Skeletal muscle tissue (tissue), 4 donors: Measurements from ENCODE around the gene CLEC20A. TPM values are rescaled to one million over a fixed set of nuclear protein-coding genes. Genes with fewer than 3 reads are reported as not detected.

Experiments
- H3K27ac ChIP-seq: one replicate; pipeline ENCODE4 v1.7.0; 2013; ENCODE audit warnings: mild to moderate bottlenecking, low read depth, low read length, inconsistent platforms
- H3K27me3 ChIP-seq, 3 donors: one replicate each; pipeline ENCODE4 v1.7.0; 2013; ENCODE audit warnings: low read length in 3 of 3; ENCODE audit not compliant: control insufficient read depth in 3 of 3, insufficient read depth in 3 of 3
- H3K36me3 ChIP-seq, 3 donors: one replicate each; pipeline ENCODE4 v1.7.0; 2013; ENCODE audit warnings: low read length in 3 of 3; ENCODE audit not compliant: control insufficient read depth in 3 of 3, insufficient read depth in 3 of 3
- H3K4me1 ChIP-seq, 3 donors: one replicate each; pipeline ENCODE4 v1.7.0; 2013; ENCODE audit warnings: low read length in 3 of 3, mild to moderate bottlenecking in 3 of 3; ENCODE audit not compliant: control insufficient read depth in 3 of 3, insufficient read depth in 3 of 3
- H3K4me3 ChIP-seq, 3 donors: one replicate each; pipeline ENCODE4 v1.7.0; 2013; ENCODE audit warnings: low read length in 3 of 3
- H3K9ac ChIP-seq, 3 donors: one replicate each; pipeline ENCODE4 v1.7.0; 2013; ENCODE audit warnings: low read length in 3 of 3, mild to moderate bottlenecking in 3 of 3, moderate library complexity in 2 of 3, low read depth in 1 of 3
- H3K9me3 ChIP-seq, 3 donors: one replicate each; pipeline ENCODE4 v1.7.0; 2013; ENCODE audit warnings: low read length in 3 of 3; ENCODE audit not compliant: control insufficient read depth in 3 of 3
- total RNA-seq: library from RNA; depleted of rRNA; stranded (reverse); fragments of >200 nt; gene quantifications from one replicate; pipeline ENCODE4 v1.2.3, GENCODE V29; 2014
- donor health status: Osteomylitis.

Gene CLEC20A
- total RNA-seq, 1 donor from 2014 or later = not detected

- Histone ChIP-seq H3K27me3 (peaks cover 0 to 2% (median 0%) of the 10 kb centered on the region in 3 donors), H3K4me1 (peaks cover 3 to 9% (median 5%) of the 10 kb centered on the region in 3 donors), H3K27ac (no peak overlapping the region), H3K4me3 (no peak overlapping the region), H3K9me3 (no peaks in the 10 kb centered on the region), H3K9ac (no peak overlapping the region), H3K36me3 (no peaks in the 10 kb centered on the region)
Measured at GRCh38 chr1:178530037-178530402, 33.3 kb upstream of the CLEC20A start.

GRCh38 chr1:178529364-178530036 lies 32.7 kb upstream of the CLEC20A start:
- H3K9me3 ChIP-seq = no peaks in the 10 kb centered on the region
- peaks cover 3 to 9% (median 5%) of the 10 kb centered on the region in 3 donors for H3K4me1 ChIP-seq
- no peak overlapping the region for H3K9ac ChIP-seq
- peaks cover 0 to 2% (median 0%) of the 10 kb centered on the region in 3 donors for H3K27me3 ChIP-seq
- H3K27ac ChIP-seq = no peak overlapping the region
- no peak overlapping the region for H3K4me3 ChIP-seq
- no peaks in the 10 kb centered on the region for H3K36me3 ChIP-seq

GRCh38 chr1:178528953-178529335 lies 32.2 kb upstream of the CLEC20A start:
- Histone ChIP-seq H3K9me3 (no peaks in the 10 kb centered on the region), H3K4me1 (peaks cover 3 to 9% (median 5%) of the 10 kb centered on the region in 3 donors), H3K4me3 (no peak overlapping the region), H3K27ac (no peak overlapping the region), H3K36me3 (no peaks in the 10 kb centered on the region), H3K27me3 (peaks cover 0 to 2% (median 0%) of the 10 kb centered on the region in 3 donors), H3K9ac (no peak overlapping the region)

GRCh38 chr1:178528228-178528952 lies 31.6 kb upstream of the CLEC20A start:
- Histone ChIP-seq H3K27me3 (peaks cover 0 to 2% (median 0%) of the 10 kb centered on the region in 3 donors), H3K27ac (no peak overlapping the region), H3K4me3 (no peak overlapping the region), H3K9me3 (no peaks in the 10 kb centered on the region), H3K9ac (no peak overlapping the region), H3K36me3 (no peaks in the 10 kb centered on the region), H3K4me1 (peaks cover 3 to 9% (median 5%) of the 10 kb centered on the region in 3 donors)

GRCh38 chr1:178527117-178527516 lies 30.4 kb upstream of the CLEC20A start:
- H3K27me3 ChIP-seq = peaks cover 0 to 2% (median 0%) of the 10 kb centered on the region in 3 donors
- H3K9ac ChIP-seq = no peak overlapping the region
- H3K9me3 ChIP-seq = no peaks in the 10 kb centered on the region
- no peak overlapping the region for H3K27ac ChIP-seq
- no peak overlapping the region for H3K4me3 ChIP-seq
- peaks cover 3 to 9% (median 4%) of the 10 kb centered on the region in 3 donors for H3K4me1 ChIP-seq
- H3K36me3 ChIP-seq = no peaks in the 10 kb centered on the region

- Histone ChIP-seq H3K36me3 (no peaks in the 10 kb centered on the region), H3K9ac (no peak overlapping the region), H3K27ac (no peak overlapping the region), H3K4me1 (no peaks in the 10 kb centered on the region), H3K9me3 (no peaks in the 10 kb centered on the region), H3K4me3 (no peak overlapping the region), H3K27me3 (no peaks in the 10 kb centered on the region)
Measured at GRCh38 chr1:178521241-178521640, 24.5 kb upstream of the CLEC20A start.

- no peaks in the 10 kb centered on the region for H3K36me3 ChIP-seq
- H3K4me3 ChIP-seq = no peak overlapping the region
- H3K27ac ChIP-seq = no peak overlapping the region
- H3K9ac ChIP-seq = no peak overlapping the region
- no peaks in the 10 kb centered on the region for H3K9me3 ChIP-seq
- H3K4me1 ChIP-seq = no peaks in the 10 kb centered on the region
- no peaks in the 10 kb centered on the region for H3K27me3 ChIP-seq
Measured at GRCh38 chr1:178520803-178521202, 24.0 kb upstream of the CLEC20A start.

- Histone ChIP-seq H3K36me3 (no peaks in the 10 kb centered on the region), H3K27me3 (no peaks in the 10 kb centered on the region), H3K4me1 (no peaks in the 10 kb centered on the region), H3K4me3 (no peak overlapping the region), H3K9me3 (no peaks in the 10 kb centered on the region), H3K9ac (no peak overlapping the region), H3K27ac (no peak overlapping the region)
Measured at GRCh38 chr1:178518894-178519293, 22.1 kb upstream of the CLEC20A start.

GRCh38 chr1:178516110-178516509 lies 19.3 kb upstream of the CLEC20A start:
- Histone ChIP-seq H3K27ac (no peak overlapping the region), H3K36me3 (no peaks in the 10 kb centered on the region), H3K27me3 (no peaks in the 10 kb centered on the region), H3K9me3 (no peaks in the 10 kb centered on the region), H3K4me3 (no peak overlapping the region), H3K9ac (no peak overlapping the region), H3K4me1 (no peaks in the 10 kb centered on the region)

GRCh38 chr1:178513278-178513983 lies 16.7 kb upstream of the CLEC20A start:
- no peaks in the 10 kb centered on the region for H3K9me3 ChIP-seq
- no peaks in the 10 kb centered on the region for H3K36me3 ChIP-seq
- H3K27ac ChIP-seq = no peak overlapping the region
- H3K4me3 ChIP-seq = no peak overlapping the region
- peaks cover 5 to 11% (median 8%) of the 10 kb centered on the region in 3 donors for H3K4me1 ChIP-seq
- H3K27me3 ChIP-seq = no peaks in the 10 kb centered on the region
- H3K9ac ChIP-seq = no peak overlapping the region
